AG04450 (cell line): ENCODE results near the gene ANGPTL4. TPM values are rescaled to one million over a fixed set of nuclear protein-coding genes. Genes with fewer than 3 reads are reported as not detected.

Source experiments
- CTCF ChIA-PET: fragments of 300-600, 350-600 bp; formaldehyde crosslinking; extraction: SDS; loops from one replicate; lab custom pipeline; 2022; ENCODE audit warnings: antibody characterized with exemption, inconsistent platforms; lab: Charles Lee
- POLR2A ChIA-PET: fragments of 350-600 bp; formaldehyde crosslinking; extraction: SDS; loops from one replicate; lab custom pipeline; 2021; ENCODE audit warnings: antibody characterized with exemption, inconsistent platforms; lab: Yijun Ruan, JAX
- DNase-seq: peaks from one replicate; pipeline ENCODE4 v3.0.0-alpha.2; 2011; ENCODE audit warnings: low read depth, low spot score
- H3K27ac ChIP-seq: one replicate; pipeline ENCODE4 v1.5.1; 2012; ENCODE audit warnings: low read depth, low read length, control low read depth
- H3K27me3 ChIP-seq: one replicate; pipeline ENCODE4 v1.6.0; 2012; ENCODE audit warnings: low read length; ENCODE audit not compliant: control insufficient read depth, insufficient read depth
- H3K4me3 ChIP-seq: 2 replicates; pipeline ENCODE4 v1.5.1; 2011; ENCODE audit warnings: mild to moderate bottlenecking, low read depth, low read length, control low read depth
- H3K9me3 ChIP-seq: 2 replicates; pipeline ENCODE4 v1.5.1; 2012; ENCODE audit warnings: low read length; ENCODE audit not compliant: control insufficient read depth, insufficient read depth
- CTCF ChIP-seq: IDR thresholded peaks from 2 replicates; pipeline ENCODE4 v1.5.1; 2011; ENCODE audit warnings: low read depth, low read length, control low read depth, inconsistent platforms
- polyA plus RNA-seq: library from polyadenylated mRNA; depleted of rRNA; stranded (reverse); fragments of >200 nt; gene quantifications from 2 replicates; pipeline ENCODE4 v1.2.3, GENCODE V29; 2011

Gene ANGPTL4
- polyA plus RNA-seq, 1 experiment = 1.3 TPM

- ChIA-PET POLR2A (interaction anchor here (0.6 to 0.8 kb wide), 2 partner anchors 24 to 39 kb away, joined by 3 to 4 read pairs; partner anchors contain the start of gene ANGPTL4), CTCF (no interaction called here)
- Histone ChIP-seq H3K27ac (no peak overlapping the region), H3K27me3 (no peaks in the 10 kb centered on the region), H3K4me3 (no peak overlapping the region), H3K9me3 (no peaks in the 10 kb centered on the region; the same call in 1 of the 2 replicates)
- TF ChIP-seq CTCF = no peak
- DNase-seq = no peak
Observed at GRCh38 chr19:8387688-8388611, 24.0 kb downstream of the ANGPTL4 start.

DNA sequence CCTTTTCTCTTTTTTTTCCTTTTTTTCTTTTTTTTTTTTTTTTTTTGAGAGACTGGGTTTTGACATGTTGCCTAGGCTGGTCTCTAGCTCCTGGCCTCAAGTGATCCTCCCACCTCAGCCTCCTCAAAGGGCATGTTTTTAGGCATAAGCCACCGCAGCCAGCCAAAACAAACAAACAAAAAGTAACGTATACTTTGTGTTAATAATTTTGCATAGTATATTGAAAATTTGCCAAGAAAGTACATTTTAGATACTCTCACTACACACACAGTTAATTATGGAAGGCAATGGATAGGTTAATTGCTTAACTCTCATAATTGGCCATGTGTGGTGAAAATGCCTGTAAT, 24.6 kb downstream of the ANGPTL4 start:
- CTCF ChIA-PET = no interaction called here
- H3K4me3 ChIP-seq = no peak overlapping the region
- no peak for DNase-seq
- no peaks in the 10 kb centered on the region for H3K27me3 ChIP-seq
- TF ChIP-seq CTCF = no peak
- no peaks in the 10 kb centered on the region; the same call in 1 of the 2 replicates for H3K9me3 ChIP-seq
- no peak overlapping the region for H3K27ac ChIP-seq
- POLR2A ChIA-PET = interaction anchor here (0.8 kb wide), 1 partner anchor 25 kb away, joined by 4 read pairs; the partner anchor contains the start of gene ANGPTL4

DNA sequence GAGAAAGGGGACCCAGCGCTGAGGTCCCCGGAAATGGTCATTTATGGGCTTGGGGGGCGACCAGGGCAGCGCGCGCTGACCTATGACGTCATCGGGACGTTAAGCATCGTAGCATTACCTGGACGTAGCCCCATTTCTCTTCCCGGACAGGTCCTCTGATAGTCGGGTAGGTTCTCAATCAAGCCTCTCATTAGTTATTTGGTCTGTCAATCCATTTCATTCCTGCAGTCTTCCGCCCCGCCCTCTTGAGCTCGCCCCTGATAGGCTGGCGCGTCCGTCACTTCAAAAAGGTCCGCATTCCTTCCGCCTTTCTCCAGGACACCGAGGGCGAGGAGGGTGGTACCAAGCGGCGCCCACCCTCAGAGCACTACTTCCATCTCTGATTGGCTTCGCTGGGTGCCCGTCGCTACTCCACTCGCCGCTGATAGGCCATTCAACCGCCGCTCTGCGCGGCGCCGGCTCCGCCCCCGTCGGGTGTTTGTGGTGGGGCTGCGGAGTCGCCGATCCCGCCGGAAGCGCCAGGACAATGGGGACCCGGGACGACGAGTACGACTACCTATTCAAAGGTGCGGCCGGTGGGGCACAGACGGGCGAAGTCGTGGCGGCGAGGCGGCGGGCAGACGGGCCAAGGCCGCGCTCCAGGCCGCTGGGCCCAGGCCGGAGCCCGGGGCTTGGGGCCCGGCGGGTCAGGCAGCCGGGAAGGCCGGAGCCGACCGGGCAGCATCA, 26.1 kb downstream of the ANGPTL4 start, which contains the start of gene RAB11B:
RAB11B (plus strand) TSS at position 470 of the 726 bp plus-strand sequence; CDS start at position 527, 57 bp downstream.
- Histone ChIP-seq H3K9me3 (no peaks in the 10 kb centered on the region; the same call in 1 of the 2 replicates), H3K4me3 (peak within 1 kb of the TSS; percentile 79), H3K27ac (peak within 1 kb of the TSS; percentile 73), H3K27me3 (no peaks in the 10 kb centered on the region)
- ChIA-PET CTCF (interaction anchor here (0.6 to 3.9 kb wide), 4 partner anchors 17 to 36 kb away, joined by 3 to 24 read pairs (median 10); partner anchors contain the start of gene MARCHF2), POLR2A (interaction anchor here (0.6 to 1.9 kb wide), 13 partner anchors 12 to 1429 kb away, joined by 3 to 21 read pairs (median 7); partner anchors contain the start of genes ANGPTL4, FBXL12, HNRNPM and ZNF414)
- peak; percentile 99 for DNase-seq
- TF ChIP-seq CTCF = no peak

- peak overlapping the region; percentile 79 for H3K4me3 ChIP-seq
- TF ChIP-seq CTCF = no peak
- CTCF ChIA-PET = interaction anchor here (0.6 to 3.9 kb wide), 3 partner anchors 17 to 37 kb away, joined by 3 to 24 read pairs (median 4); partner anchors contain the start of gene MARCHF2
Observed at GRCh38 chr19:8390617-8390981, 26.6 kb downstream of the ANGPTL4 start.

More at GRCh38 chr19:8390617-8390981, 26.6 kb downstream of the ANGPTL4 start:
- Histone ChIP-seq H3K27ac (peak overlapping the region; percentile 73), H3K27me3 (no peaks in the 10 kb centered on the region), H3K9me3 (no peaks in the 10 kb centered on the region; the same call in 1 of the 2 replicates)
- POLR2A ChIA-PET = interaction anchor here (0.5 to 1.9 kb wide), 15 partner anchors 12 to 1428 kb away, joined by 3 to 21 read pairs (median 6); partner anchors contain the start of genes ANGPTL4, FBXL12, HNRNPM and MARCHF2
- DNase-seq = peak; percentile 84
